Neuron (in vitro differentiated cells): Measurements from ENCODE around the gene CCL3.
"Not testable (repeated sequence)": the region's sequence is repeated elsewhere in the genome, so short reads cannot be mapped to it uniquely, and the experiment has no call there.

Experiments
- H2AFZ ChIP-seq: one replicate; pipeline ENCODE4 v1.6.1; 2013; ENCODE audit warnings: low read depth, mild to moderate bottlenecking, inconsistent platforms, low read length, moderate library complexity
- H3K27me3 ChIP-seq: one replicate; pipeline ENCODE4 v1.6.1; 2013; ENCODE audit warnings: low read length; ENCODE audit not compliant: insufficient read depth
- H3K36me3 ChIP-seq: one replicate; pipeline ENCODE4 v1.6.1; 2013; ENCODE audit warnings: low read length; ENCODE audit not compliant: insufficient read depth
- H3K4me1 ChIP-seq: one replicate; pipeline ENCODE4 v1.6.1; 2013; ENCODE audit warnings: low read length; ENCODE audit not compliant: insufficient read depth
- H3K4me3 ChIP-seq: 2 replicates; pipeline ENCODE4 v1.5.1; 2013; ENCODE audit warnings: mild to moderate bottlenecking, low read length, moderate library complexity
- H3K9me3 ChIP-seq: one replicate; pipeline ENCODE4 v1.6.1; 2013; ENCODE audit warnings: low read length

The CCL3 gene

DNA sequence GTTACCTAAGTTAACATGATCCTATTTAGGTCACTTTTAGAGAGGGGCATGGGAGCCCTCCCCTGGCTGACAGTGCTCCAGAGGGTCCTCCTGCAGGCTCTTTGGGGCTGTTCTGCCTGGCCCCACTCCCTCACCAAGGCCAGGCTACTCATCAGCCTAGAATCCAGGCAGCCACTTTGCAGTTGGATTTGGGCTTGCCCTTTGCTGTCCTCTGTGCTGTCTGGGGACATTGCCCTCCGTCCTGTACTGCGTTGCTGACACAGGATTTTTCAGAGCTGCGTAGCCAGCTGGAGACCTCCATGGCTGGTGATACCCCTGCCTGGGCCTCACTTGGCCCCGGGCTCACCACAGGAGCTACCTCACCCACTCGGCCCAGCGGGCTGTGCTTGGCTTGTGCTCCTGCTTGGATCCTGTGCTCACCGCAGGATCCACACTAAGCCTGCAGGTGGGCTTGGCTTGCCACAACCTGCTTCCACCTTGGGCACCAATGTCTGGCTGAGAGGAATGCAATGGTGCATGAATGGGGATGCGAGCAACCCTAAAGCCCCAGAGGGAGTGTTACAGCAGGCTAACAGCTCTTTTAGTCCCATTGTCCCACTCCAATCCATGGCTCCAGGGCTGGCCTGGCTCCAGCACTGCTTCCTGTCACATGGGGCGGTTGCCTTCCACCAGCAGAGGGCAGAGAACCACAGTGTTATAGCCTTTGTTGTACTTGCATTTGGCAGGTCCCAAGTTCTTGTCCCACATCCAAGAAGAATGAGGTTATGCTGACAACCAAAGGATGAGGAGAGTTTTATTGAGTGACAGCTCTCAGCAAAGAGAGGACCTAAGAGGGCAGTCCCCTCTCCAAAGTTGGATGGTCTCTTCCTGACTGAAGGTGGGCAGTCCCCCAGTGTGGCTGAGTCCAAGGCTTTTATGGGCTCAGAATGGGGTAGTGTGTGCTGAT, 35.2 kb upstream of the CCL3 start:
- Histone ChIP-seq H3K36me3 (no peaks in the 10 kb centered on the region), H3K4me1 (no peaks in the 10 kb centered on the region), H3K27me3 (no peaks in the 10 kb centered on the region), H2AFZ (no peak overlapping the region), H3K9me3 (peaks cover 15% of the 10 kb centered on the region), H3K4me3 (no peak overlapping the region)

- Histone ChIP-seq H3K36me3 (no peaks in the 10 kb centered on the region), H3K4me1 (peaks cover under 1% of the 10 kb centered on the region), H3K4me3 (no peak overlapping the region), H3K9me3 (peaks cover 15% of the 10 kb centered on the region), H3K27me3 (no peaks in the 10 kb centered on the region), H2AFZ (no peak overlapping the region)
Measured at GRCh38 chr17:36123431-36123830, 33.5 kb upstream of the CCL3 start.

DNA sequence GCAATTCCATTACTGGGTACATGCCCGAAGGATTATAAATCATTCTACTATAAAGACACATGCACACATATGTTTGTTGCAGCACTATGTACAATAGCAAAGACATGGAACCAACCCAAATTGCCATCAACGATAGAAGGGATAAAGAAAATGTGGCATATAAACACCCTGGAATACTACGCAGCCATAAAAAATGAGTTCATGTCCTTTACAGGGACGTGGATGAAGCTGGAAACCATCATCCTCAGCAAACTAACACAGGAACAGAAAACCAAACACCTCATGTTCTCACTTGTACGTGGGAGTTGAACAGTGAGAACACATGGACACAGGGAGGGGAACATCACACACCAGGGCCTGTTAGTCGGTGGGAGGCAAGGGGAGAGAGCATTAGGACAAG, 31.2 kb upstream of the CCL3 start:
- H3K4me3 ChIP-seq, H3K27me3 ChIP-seq, H3K36me3 ChIP-seq, H2AFZ ChIP-seq: not testable (repeated sequence)
- Histone ChIP-seq H3K9me3 (peaks cover 12% of the 10 kb centered on the region), H3K4me1 (peaks cover 18% of the 10 kb centered on the region)

- no peaks in the 10 kb centered on the region for H3K36me3 ChIP-seq
- H2AFZ ChIP-seq: no peak overlapping the region
- H3K9me3 ChIP-seq: peaks cover 6% of the 10 kb centered on the region
- H3K4me1 ChIP-seq: peaks cover 18% of the 10 kb centered on the region
- no peak overlapping the region for H3K4me3 ChIP-seq
- H3K27me3 ChIP-seq: no peaks in the 10 kb centered on the region
Measured at GRCh38 chr17:36120221-36120620, 30.3 kb upstream of the CCL3 start.

- peaks cover 2% of the 10 kb centered on the region for H3K9me3 ChIP-seq
- no peaks in the 10 kb centered on the region for H3K27me3 ChIP-seq
- H3K4me3 ChIP-seq: no peak overlapping the region
- peaks cover 18% of the 10 kb centered on the region for H3K4me1 ChIP-seq
- no peak overlapping the region for H2AFZ ChIP-seq
- H3K36me3 ChIP-seq: no peaks in the 10 kb centered on the region
Measured at GRCh38 chr17:36118477-36119353, 28.8 kb upstream of the CCL3 start.

DNA sequence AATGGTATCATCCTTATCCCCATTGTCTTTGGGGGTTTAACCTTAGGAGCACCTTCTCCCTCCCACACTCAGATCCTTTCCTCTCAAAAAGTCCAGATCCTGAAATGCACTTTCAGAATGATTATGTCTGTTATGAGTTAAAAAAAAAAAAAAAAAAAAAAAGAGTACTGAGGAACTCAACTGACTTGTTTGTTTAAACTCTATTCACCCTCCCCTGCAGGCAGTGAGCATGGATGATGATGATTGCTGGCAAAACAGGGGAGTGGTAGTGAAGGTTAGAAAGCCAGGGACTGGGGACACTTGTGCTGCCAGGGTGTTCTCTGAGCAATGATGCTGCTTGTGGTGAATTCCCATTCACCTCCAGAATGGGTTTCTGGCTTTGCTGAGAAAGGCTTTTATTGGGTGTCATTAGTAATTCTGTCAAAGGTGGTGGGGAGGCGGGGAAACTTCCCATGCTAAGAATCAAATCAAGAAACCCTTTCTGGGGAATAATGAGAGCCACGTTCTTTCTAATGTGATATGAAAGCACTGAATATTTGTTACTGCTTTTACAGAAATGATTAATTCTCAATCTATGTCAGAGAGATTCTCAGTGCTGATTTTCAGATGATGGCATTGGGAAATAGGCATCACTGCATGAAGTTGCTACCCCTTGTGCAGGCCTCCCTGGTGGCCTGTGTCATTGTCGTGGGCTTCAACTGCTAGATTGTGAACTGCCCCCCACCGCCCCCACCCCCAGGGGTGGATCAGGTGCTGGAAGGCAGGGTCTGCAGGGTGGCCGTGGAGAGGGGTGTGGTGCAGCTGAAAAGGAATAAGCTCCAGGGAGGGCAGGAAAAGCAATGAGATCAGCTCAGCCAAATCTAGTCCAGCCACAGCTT, 27.8 kb upstream of the CCL3 start:
- peaks cover 2% of the 10 kb centered on the region for H3K9me3 ChIP-seq
- H3K4me1 ChIP-seq: peaks cover 18% of the 10 kb centered on the region
- no peaks in the 10 kb centered on the region for H3K36me3 ChIP-seq
- H2AFZ ChIP-seq: no peak overlapping the region
- no peaks in the 10 kb centered on the region for H3K27me3 ChIP-seq
- no peak overlapping the region for H3K4me3 ChIP-seq

DNA sequence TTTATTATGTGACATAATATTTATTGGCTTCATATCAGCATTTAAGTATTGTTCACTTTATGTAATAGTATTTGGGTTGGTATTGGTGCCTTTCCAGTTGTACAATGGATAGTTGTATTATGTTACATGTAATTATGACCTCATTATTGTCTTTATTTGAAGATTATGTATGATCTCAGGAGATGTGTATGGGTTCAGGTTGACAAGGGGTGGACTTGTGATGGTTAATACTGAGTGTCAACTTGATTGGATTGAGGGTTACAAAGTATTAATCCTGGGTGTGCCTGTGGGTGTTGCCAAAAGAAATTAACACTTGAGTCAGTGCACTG, 25.7 kb upstream of the CCL3 start:
- not testable (repeated sequence) for H2AFZ ChIP-seq, H3K27me3 ChIP-seq, H3K9me3 ChIP-seq, H3K4me3 ChIP-seq, H3K36me3 ChIP-seq
- H3K4me1 ChIP-seq: peaks cover 37% of the 10 kb centered on the region

DNA sequence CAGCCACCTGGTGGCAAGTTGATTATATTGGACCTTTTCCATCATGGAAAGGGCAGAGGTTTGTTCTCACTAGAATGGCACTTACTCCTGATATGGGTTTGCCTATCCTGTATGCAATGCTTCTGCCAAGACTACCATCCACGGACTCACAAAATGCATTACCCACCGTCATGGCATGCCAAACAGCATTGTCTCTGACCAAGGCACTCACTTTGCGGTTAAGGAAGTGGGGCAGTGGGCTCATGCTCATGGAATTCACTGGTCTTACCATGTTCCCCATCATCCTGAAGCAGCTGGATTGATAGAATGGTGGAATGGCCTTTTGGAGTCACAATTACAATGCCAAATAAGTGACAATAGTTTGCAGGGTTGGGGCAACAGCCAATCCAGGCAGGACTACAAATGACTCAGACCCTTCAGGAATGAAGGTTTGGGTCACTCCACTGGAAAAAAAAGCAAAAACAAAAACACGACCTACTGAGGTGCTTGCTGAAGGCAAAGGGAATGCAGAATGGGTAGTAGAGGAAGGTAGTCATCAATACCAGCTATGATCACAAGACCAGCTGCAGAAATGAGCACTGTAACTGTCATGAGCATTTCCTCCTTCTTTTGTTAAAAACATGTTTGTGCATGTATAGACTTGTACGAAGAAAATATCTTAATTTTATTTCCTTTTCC, 25.2 kb upstream of the CCL3 start:
- not testable (repeated sequence) for H3K4me3 ChIP-seq, H2AFZ ChIP-seq, H3K9me3 ChIP-seq, H3K27me3 ChIP-seq, H3K36me3 ChIP-seq
- peaks cover 42% of the 10 kb centered on the region for H3K4me1 ChIP-seq

DNA sequence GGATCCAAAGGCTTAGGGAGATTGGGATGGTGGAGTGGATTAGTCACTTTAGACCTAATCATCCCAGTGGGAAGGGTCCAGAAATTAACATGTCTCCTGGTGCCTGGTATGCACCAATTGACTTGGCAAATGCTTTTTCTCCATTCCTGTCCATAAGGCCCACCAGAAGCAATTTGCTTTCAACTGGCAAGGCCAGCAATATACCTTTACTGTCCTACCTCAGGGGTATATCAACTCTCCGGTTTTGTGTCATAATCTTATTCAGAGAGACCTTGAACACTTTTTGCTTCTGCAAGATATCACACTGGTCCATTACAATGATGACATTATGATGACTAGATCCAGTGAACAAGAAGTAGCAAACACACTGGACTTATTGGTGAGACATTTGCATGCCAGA, 23.2 kb upstream of the CCL3 start:
- H3K4me3 ChIP-seq, H3K27me3 ChIP-seq, H3K9me3 ChIP-seq, H3K36me3 ChIP-seq, H2AFZ ChIP-seq: not testable (repeated sequence)
- peaks cover 45% of the 10 kb centered on the region for H3K4me1 ChIP-seq

DNA sequence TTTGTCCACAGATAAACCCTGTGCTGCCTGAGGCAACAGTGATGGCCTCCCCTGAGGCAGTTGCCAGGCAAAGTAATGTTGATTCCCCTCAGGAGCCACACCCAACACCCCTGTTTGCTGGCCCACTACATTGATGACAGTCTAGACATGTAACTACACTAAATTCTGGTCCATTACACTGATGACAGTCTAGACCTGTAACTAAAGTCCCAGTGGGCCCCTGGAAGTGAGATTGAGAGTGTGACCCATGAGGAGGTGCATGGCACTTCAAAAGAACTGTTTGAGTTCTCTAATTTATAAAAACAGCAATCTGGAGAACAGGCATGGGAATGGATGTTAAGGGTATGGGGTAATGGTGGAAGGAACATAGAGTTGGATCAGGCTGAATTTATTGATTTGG, 22.6 kb upstream of the CCL3 start:
- Histone ChIP-seq H3K4me1 (peaks cover 40% of the 10 kb centered on the region), H3K4me3 (no peak overlapping the region), H3K27me3 (no peaks in the 10 kb centered on the region), H3K36me3 (no peaks in the 10 kb centered on the region), H3K9me3 (peaks cover 2% of the 10 kb centered on the region), H2AFZ (no peak overlapping the region)

- Histone ChIP-seq H2AFZ (no peak overlapping the region), H3K4me3 (peak overlapping the region; percentile 32), H3K9me3 (peaks cover 2% of the 10 kb centered on the region), H3K4me1 (peaks cover 31% of the 10 kb centered on the region), H3K27me3 (no peaks in the 10 kb centered on the region), H3K36me3 (no peaks in the 10 kb centered on the region)
Measured at GRCh38 chr17:36111068-36111490, 21.1 kb upstream of the CCL3 start.

DNA sequence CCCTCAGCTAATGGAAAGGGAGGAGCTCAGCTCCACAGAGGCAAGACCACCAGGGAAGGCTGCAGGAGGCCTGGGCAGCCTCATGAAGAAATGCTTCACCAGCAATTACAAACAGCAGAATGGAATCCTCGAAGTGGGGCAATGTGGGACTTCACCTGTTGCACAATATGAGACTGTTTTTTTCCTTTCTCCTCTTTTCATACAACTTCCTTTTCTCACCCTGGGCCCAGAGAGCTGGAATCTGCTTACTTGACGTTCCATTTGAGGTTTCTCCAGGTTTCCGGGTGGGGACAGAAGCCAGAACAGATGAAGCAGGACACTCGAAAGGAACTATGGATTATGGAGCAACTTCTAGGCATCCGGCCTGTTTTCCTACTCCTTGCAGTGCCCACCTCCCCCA, 18.3 kb upstream of the CCL3 start:
- H3K4me1 ChIP-seq: peaks cover 39% of the 10 kb centered on the region
- H3K9me3 ChIP-seq, H3K36me3 ChIP-seq, H2AFZ ChIP-seq, H3K27me3 ChIP-seq, H3K4me3 ChIP-seq: not testable (repeated sequence)
